Fibroblast of skin of right biceps (primary cell): ENCODE measurements around the gene MLNR.

Experiments used
- DNase-seq: peaks from one replicate; pipeline ENCODE4 v3.0.0-alpha.2; 2013

The MLNR gene

GRCh38 chr13:49226613-49227012 lies 6.5 kb downstream of the MLNR start:
- no peak for DNase-seq

- DNase-seq: no peak
Measured at GRCh38 chr13:49234741-49235140, 14.6 kb downstream of the MLNR start.

- no peak for DNase-seq
Measured at GRCh38 chr13:49235856-49236431, 15.8 kb downstream of the MLNR start.

- DNase-seq: no peak
Measured at GRCh38 chr13:49238621-49239020, 18.5 kb downstream of the MLNR start.

GRCh38 chr13:49240017-49240416 lies 19.9 kb downstream of the MLNR start:
- peak; percentile 23 for DNase-seq

GRCh38 chr13:49241296-49241695 lies 21.2 kb downstream of the MLNR start:
- no peak for DNase-seq

GRCh38 chr13:49245101-49245500 lies 25.0 kb downstream of the MLNR start:
- no peak for DNase-seq

GRCh38 chr13:49246850-49247642 lies 26.9 kb downstream of the MLNR start:
- DNase-seq: no peak

GRCh38 chr13:49247643-49248621 lies 27.8 kb downstream of the MLNR start, which contains the start of gene CDADC1:
CDADC1 (plus strand) TSS chr13:49247925; CDS start chr13:49248038, 113 bp downstream.
- DNase-seq: peak; percentile 94

GRCh38 chr13:49248622-49249002 lies 28.5 kb downstream of the MLNR start:
- DNase-seq: no peak

- no peak for DNase-seq
Measured at GRCh38 chr13:49251326-49251725, 31.2 kb downstream of the MLNR start.

- DNase-seq: no peak
Measured at GRCh38 chr13:49253310-49253709, 33.2 kb downstream of the MLNR start.

GRCh38 chr13:49254007-49254406 lies 33.9 kb downstream of the MLNR start:
- no peak for DNase-seq

- peak; percentile 48 for DNase-seq
Measured at GRCh38 chr13:49256841-49257240, 36.7 kb downstream of the MLNR start.

GRCh38 chr13:49258089-49258796 lies 38.1 kb downstream of the MLNR start:
- no peak for DNase-seq

- DNase-seq: no peak
Measured at GRCh38 chr13:49259586-49259985, 39.4 kb downstream of the MLNR start.

GRCh38 chr13:49262634-49263033 lies 42.5 kb downstream of the MLNR start:
- no peak for DNase-seq

- peak; percentile 31 for DNase-seq
Measured at GRCh38 chr13:49265822-49266221, 45.7 kb downstream of the MLNR start.

GRCh38 chr13:49271264-49271663 lies 51.1 kb downstream of the MLNR start:
- DNase-seq: no peak
